LoVo (cell line): ENCODE data around the gene NPBWR2.

Experiments used
- DNase-seq: peaks from one replicate; pipeline ENCODE4 v3.0.0-alpha.2; 2016; ENCODE audit warnings: low spot score

The NPBWR2 gene

GRCh38 chr20:64116541-64117431 is 9.4 kb upstream of the NPBWR2 start:
- no peak for DNase-seq

- DNase-seq, result no peak
Observed at GRCh38 chr20:64116016-64116415, 8.7 kb upstream of the NPBWR2 start.

DNA sequence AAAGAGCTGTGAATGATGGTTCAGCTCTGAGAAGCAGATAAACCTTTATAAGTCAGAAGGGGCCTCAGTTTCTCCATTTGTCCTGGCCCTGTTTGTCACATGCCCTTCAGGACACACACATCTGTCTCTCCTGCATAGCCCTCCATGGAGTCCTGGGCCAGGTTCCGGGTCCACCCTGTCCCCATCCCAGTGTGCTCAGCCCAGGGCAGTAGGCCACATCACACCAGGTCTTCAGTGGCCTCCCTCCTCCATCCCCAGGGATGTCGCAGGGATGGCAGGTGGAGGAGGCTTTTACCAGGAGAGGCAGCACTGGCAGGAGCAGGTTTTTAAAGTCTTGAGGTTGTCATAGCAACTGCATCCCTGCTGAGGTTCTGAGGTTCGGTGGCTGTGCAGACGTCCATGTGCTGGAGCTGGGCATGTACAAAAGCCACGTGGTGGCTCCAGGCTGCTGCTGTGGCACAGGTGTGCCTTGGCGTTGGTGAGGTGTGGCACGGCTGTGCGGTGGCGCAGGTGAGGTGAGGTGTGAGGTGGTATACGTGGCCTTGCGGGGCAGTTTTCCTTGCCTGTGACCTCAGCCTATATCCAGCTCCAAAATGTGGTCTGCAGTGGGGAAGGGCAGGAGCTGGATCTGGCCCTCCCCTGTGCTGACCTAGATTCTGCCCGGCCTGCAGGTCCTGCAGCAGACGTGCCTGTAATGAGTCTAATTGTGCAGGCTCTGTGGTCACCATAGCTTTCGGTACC is 8.0 kb upstream of the NPBWR2 start:
- no peak for DNase-seq

- no peak for DNase-seq
Observed at GRCh38 chr20:64114356-64114971, 7.1 kb upstream of the NPBWR2 start.

GRCh38 chr20:64113796-64114355 is 6.5 kb upstream of the NPBWR2 start:
- no peak for DNase-seq

GRCh38 chr20:64113444-64113775 is 6.0 kb upstream of the NPBWR2 start:
- DNase-seq, result no peak

- no peak for DNase-seq
Observed at GRCh38 chr20:64112691-64113443, 5.5 kb upstream of the NPBWR2 start.

GRCh38 chr20:64111841-64112641 is 4.7 kb upstream of the NPBWR2 start:
- no peak for DNase-seq

DNA sequence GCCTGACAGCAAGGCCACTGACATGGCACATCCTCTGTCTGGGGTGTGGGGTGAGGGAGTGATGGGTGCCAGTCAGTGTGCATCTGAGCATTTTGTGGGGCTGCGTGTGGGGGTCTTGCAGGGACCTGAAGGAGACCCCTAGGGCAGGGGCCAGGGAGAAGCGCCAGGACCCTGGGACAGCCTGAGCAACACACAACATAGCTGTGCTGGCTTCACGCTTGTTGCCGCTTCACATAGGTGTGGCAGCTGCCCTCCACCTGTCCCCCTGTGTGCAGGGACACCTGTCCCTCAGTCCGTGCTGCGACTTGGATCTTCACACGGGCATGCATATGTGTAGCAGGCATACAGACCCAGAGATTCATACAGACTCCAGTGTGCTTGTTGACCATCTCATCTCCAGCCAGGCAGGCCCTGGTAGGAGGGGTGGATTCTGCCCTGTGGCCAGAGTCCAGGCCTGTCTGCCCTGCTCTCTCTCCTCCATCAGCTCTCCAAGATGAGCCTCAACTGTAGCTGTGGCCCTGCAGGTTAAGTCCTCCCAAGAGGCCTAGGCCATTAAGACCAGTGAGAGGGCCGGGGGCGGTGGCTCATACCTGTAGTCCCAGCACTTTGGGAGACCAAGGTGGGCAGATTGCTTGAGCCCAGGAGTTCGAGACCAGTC is 3.2 kb upstream of the NPBWR2 start:
- DNase-seq, result no peak

GRCh38 chr20:64109831-64110391 is 2.5 kb upstream of the NPBWR2 start:
- no peak for DNase-seq

DNA sequence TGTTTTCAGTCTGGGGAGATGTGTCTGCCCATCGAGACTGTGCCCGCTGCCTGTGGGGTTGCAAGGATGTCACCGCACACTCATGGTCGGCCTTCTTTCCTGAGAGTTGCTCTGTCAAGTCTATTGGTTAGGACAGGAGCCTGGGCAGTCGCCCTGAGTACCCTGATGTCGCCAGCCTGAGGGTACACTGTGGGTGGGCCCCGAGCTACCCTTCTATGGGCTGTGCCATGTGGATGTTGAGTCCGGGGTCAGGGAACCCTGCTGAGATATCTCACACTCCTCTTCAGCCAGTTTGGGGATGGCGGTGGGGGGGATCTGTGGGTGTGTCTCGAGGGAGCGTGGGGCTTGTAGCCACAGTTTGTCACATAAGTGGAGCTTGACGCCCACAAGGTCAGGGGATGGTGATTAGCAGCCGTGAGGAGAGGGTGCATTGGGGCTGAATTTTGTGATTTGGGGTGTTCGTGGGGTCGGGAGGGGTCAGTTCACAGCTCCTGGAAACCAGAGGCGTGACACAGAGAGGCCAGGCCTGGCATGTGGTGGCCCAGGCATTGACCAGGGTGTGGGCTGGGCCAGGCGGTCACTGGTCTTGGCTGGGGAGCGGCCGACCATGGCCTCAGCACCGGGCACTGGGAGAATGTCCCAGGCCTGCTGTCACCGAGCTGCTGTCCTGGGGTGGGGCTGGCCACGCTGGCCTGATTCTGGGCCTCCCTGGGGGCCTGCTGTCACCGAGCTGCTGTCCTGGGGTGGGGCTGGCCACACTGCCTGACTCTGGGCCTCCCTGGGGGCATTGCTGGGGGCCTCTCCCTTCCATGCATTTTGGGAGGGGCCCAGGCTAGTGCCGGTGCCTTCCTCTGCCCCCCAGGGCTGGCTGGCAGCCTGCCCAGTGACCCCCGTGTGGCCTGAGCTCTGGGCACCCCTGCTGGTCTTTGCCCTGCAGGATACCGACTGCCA is 1.6 kb upstream of the NPBWR2 start:
- DNase-seq, result no peak

- no peak for DNase-seq
Observed at GRCh38 chr20:64107736-64108457, 532 bp upstream of the NPBWR2 start.

DNA sequence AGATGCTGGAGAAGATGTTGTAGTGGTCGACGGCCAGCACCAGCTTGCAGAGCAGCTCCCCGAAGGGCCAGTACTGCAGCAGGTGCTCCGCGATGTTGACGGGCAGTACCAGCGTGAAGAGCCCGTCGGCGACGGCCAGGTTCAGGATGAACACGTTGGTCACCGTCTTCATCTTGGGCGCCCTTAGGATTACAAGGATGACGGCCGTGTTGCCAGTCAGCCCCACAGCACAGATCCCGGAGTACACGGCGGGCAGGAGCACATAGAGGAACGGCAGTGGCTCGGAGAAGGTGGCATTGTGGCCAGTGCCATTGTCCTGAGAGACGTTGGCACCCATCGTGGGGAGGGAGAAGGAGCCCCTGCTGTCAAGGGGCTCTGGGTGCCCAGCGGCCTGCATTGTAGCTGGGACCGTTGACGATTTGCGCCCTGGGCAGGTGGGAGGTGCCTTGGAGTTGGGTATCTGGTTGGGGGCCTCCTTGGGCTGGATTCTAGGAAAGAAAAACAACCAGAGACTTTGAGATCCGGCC is 867 bp downstream of the NPBWR2 start:
- DNase-seq, result no peak

GRCh38 chr20:64105846-64106434 is 1.4 kb downstream of the NPBWR2 start:
- no peak for DNase-seq

- DNase-seq, result no peak
Observed at GRCh38 chr20:64104667-64105451, 2.5 kb downstream of the NPBWR2 start.

GRCh38 chr20:64103871-64104666 is 3.3 kb downstream of the NPBWR2 start:
- no peak for DNase-seq
